Calu3 (cell line): Measurements from ENCODE around the gene HAUS7. TPM values are rescaled to one million over a fixed set of nuclear protein-coding genes. Genes with fewer than 3 reads are reported as not detected.

Experiments
- BruUV-seq: library from RNA; stranded (reverse); fragments of 400-500 nt; replicated peaks from 2 replicates; lab custom pipeline; 2021; lab: Mats Ljungman, UMichigan
- CTCF ChIA-PET: fragments of 300-600 bp; sonication (Branson Sonifier 250); formaldehyde crosslinking; loops from one replicate; lab custom pipeline; 2022; ENCODE audit warnings: antibody characterized with exemption; lab: Charles Lee
- DNase-seq: peaks from one replicate; pipeline ENCODE4 v3.0.0; 2022
- H3K27ac Mint-ChIP-seq: one replicate; pipeline ENCODE4 v1.8.0; 2022; ENCODE audit warnings: mixed read lengths; ENCODE audit not compliant: unreplicated experiment
- H3K27me3 Mint-ChIP-seq: one replicate; pipeline ENCODE4 v1.8.0; 2022; ENCODE audit warnings: mixed read lengths; ENCODE audit not compliant: unreplicated experiment
- H3K36me3 Mint-ChIP-seq: one replicate; pipeline ENCODE4 v1.8.0; 2022; ENCODE audit warnings: mild to moderate bottlenecking, moderate library complexity, mixed read lengths; ENCODE audit not compliant: insufficient read depth, unreplicated experiment
- H3K4me1 Mint-ChIP-seq: one replicate; pipeline ENCODE4 v1.8.0; 2022; ENCODE audit warnings: mild to moderate bottlenecking, low read depth, mixed read lengths; ENCODE audit not compliant: unreplicated experiment
- H3K4me3 Mint-ChIP-seq: one replicate; pipeline ENCODE4 v1.8.0; 2022; ENCODE audit warnings: mild to moderate bottlenecking, low read depth, moderate library complexity, mixed read lengths; ENCODE audit not compliant: unreplicated experiment
- H3K9me3 Mint-ChIP-seq: one replicate; pipeline ENCODE4 v1.8.0; 2022; ENCODE audit warnings: low read depth, mixed read lengths; ENCODE audit not compliant: unreplicated experiment
- intact Hi-C: fragments of 100-400 bp; cut with micrococcal nuclease; formaldehyde crosslinking; loops from one replicate; pipeline ENCODE4 v1.10.0; 2022; ENCODE audit not compliant: unreplicated experiment
- total RNA-seq: library from RNA; stranded (reverse); gene quantifications from 2 replicates; pipeline ENCODE4 v1.2.3, GENCODE V29; 2022
- TF ChIP-seq, protein P1 (sequence below): fragments of 200-600 bp; IDR thresholded peaks from one replicate; pipeline ENCODE4 v1.8.0; 2022; ENCODE audit warnings: antibody characterized with exemption; ENCODE audit not compliant: unreplicated experiment

The HAUS7 gene
- total RNA-seq, 1 experiment from 2014 or later = 38.6 TPM

- Mint-ChIP-seq H3K4me3 (no peak within 1 kb of the TSS), H3K27me3 (peaks cover 77% of the 10 kb centered on the region), H3K36me3 (no peaks in the 10 kb centered on the region), H3K4me1 (no peaks in the 10 kb centered on the region), H3K9me3 (no peaks in the 10 kb centered on the region), H3K27ac (no peak within 1 kb of the TSS)
- no TSS peak for BruUV-seq
- DNase-seq = no peak
- CTCF ChIA-PET = interaction anchor here (0.7 kb wide), 1 partner anchor 9 kb away, joined by 4 read pairs; no protein-coding TSS in a partner anchor
- TF ChIP-seq, protein P1, sequence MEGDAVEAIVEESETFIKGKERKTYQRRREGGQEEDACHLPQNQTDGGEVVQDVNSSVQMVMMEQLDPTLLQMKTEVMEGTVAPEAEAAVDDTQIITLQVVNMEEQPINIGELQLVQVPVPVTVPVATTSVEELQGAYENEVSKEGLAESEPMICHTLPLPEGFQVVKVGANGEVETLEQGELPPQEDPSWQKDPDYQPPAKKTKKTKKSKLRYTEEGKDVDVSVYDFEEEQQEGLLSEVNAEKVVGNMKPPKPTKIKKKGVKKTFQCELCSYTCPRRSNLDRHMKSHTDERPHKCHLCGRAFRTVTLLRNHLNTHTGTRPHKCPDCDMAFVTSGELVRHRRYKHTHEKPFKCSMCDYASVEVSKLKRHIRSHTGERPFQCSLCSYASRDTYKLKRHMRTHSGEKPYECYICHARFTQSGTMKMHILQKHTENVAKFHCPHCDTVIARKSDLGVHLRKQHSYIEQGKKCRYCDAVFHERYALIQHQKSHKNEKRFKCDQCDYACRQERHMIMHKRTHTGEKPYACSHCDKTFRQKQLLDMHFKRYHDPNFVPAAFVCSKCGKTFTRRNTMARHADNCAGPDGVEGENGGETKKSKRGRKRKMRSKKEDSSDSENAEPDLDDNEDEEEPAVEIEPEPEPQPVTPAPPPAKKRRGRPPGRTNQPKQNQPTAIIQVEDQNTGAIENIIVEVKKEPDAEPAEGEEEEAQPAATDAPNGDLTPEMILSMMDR = no peak
- intact Hi-C loops = no loop called here
These were observed 69.1 kb downstream of the HAUS7 start, which contains the start of gene PNMA6E for GRCh38 chrX:153401133-153401764. Gene PNMA6E, minus strand, starts transcription at chrX:153401350. Its CDS starts 2,501 bp downstream, at chrX:153398849.

- BruUV-seq = no TSS peak
- Mint-ChIP-seq H3K4me1 (no peaks in the 10 kb centered on the region), H3K36me3 (no peaks in the 10 kb centered on the region), H3K27ac (no peak overlapping the region), H3K27me3 (peaks cover 77% of the 10 kb centered on the region), H3K9me3 (no peaks in the 10 kb centered on the region), H3K4me3 (no peak overlapping the region)
- intact Hi-C loops = no loop called here
- CTCF ChIA-PET = no interaction called here
- DNase-seq = peak; percentile 40
- TF ChIP-seq, protein P1 = peak; percentile 71
These were observed 69.9 kb downstream of the HAUS7 start for GRCh38 chrX:153400146-153401132.

DNA sequence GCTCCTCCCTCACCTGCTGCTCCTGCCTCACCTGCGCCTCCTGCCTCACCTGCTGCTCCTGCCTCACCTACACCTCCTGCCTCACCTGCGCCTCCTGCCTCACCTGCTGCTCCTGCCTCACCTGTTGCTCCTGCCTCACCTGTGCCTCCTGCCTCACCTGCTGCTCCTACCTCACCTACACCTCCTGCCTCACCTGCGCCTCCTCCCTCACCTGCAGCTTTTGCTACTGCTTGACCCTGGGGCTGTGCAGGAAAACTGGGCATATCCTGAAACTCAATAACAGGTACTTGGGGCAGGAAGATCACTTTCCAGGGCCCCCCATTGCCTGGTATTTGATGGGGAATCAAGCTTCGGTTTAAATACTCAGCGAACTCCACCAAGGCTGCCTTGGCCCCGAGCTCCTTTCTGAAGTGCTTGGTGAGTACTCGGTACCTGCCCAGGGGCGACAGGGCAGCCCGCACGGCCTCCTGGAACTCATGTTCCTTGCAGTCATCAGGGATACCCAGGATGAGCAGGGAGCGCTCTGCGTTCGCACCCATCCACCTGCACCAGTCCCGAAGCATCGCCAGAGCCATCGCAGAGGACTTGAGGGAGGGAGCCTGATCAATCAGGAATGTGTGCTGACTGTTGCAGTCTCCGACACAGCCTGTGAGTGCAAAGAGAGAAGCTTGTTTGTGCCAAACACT lies 72.0 kb downstream of the HAUS7 start:
- CTCF ChIA-PET = no interaction called here

More for the DNA sequence above, 72.0 kb downstream of the HAUS7 start:
- H3K9me3 Mint-ChIP-seq = no peaks in the 10 kb centered on the region
- H3K27me3 Mint-ChIP-seq = peaks cover 79% of the 10 kb centered on the region
- no peak overlapping the region for H3K27ac Mint-ChIP-seq
- H3K4me1 Mint-ChIP-seq = no peaks in the 10 kb centered on the region
- TF ChIP-seq, protein P1 = no peak
- no peaks in the 10 kb centered on the region for H3K36me3 Mint-ChIP-seq
- H3K4me3 Mint-ChIP-seq = no peak overlapping the region
- intact Hi-C loops = no loop called here
- no TSS peak for BruUV-seq
- no peak for DNase-seq

Other genes with a start within 250 kb of the HAUS7 start
- not detected in 2 replicates for gene PNMA6F, start 148.8 kb downstream of the HAUS7 start, total RNA-seq
- 6.6 and 7.4 TPM in 2 replicates for gene ZNF275, start 136.4 kb downstream of the HAUS7 start, total RNA-seq
- not detected in 2 replicates for gene PNMA6E, start 69.2 kb downstream of the HAUS7 start, total RNA-seq
- 0.19 and 0.22 TPM in 2 replicates for gene ZFP92, start 59.1 kb downstream of the HAUS7 start, total RNA-seq
- 2.0 and 2.2 TPM in 2 replicates for gene TREX2, start 24.5 kb downstream of the HAUS7 start, total RNA-seq
- gene BGN, start 24.4 kb upstream of the HAUS7 start, total RNA-seq = not detected in 2 replicates
- gene ATP2B3, start 47.1 kb upstream of the HAUS7 start, total RNA-seq = not detected in 2 replicates
- 17.8 and 18.9 TPM in 2 replicates for gene CCNQ, start 128.6 kb upstream of the HAUS7 start, total RNA-seq
- 0.19 and 0.27 TPM in 2 replicates for gene DUSP9, start 176.6 kb upstream of the HAUS7 start, total RNA-seq
- 1.1 TPM in 1 of 2 replicates, not detected in the other for gene PNCK, start 203.2 kb upstream of the HAUS7 start, total RNA-seq
- 24.6 and 27.4 TPM in 2 replicates for gene SLC6A8, start 217.3 kb upstream of the HAUS7 start, total RNA-seq